ENCODE measurements around the gene PRDM11. TPM values are rescaled to one million over a fixed set of nuclear protein-coding genes. Genes with fewer than 3 reads are reported as not detected.
A peak's percentile ranks its signal among the peaks of the same experiment; 100 is the strongest.
"Not testable (repeated sequence)": the region's sequence is repeated elsewhere in the genome, so short reads cannot be mapped to it uniquely, and the experiment has no call there.

PRDM11 gene
- total and polyA plus RNA-seq, 10 donors: 1.7 to 24.3 (median 15.3) TPM

DNA sequence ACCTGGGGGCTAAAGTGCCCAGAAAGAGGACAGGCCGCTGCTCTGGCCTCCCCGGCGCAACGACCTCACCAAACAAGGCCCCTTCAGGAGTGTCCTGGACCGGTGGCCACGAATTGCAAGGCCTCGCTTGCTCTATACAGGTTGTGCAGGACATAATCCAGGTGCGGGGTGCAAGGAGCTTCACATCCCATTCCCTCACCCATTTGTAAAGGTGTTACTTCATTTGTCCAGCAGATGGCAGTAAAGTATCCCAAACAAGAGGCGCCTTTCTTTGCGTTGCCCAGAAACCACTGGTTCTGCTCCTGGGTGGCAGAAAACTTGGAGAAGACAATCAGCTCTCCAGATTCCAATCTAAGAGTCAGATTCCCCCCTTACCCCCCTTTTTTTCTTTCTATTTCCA, 35.9 kb upstream of the PRDM11 start:
- H3K4me3 ChIP-seq: no peak overlapping the region
- peaks cover 0 to 3% (median 0%) of the 10 kb centered on the region in 8 donors for H3K9me3 ChIP-seq
- intact Hi-C loops (cut with DNase I; ENCODE audit: low total_unique reads): loop anchor here (2.0 kb wide), 2 partner anchors 184 to 222 kb away; no protein-coding TSS in a partner anchor
- peaks cover 0 to 7% (median 5%) of the 10 kb centered on the region in 6 donors for H3K4me1 ChIP-seq
- H3K36me3 ChIP-seq: no peaks in the 10 kb centered on the region
- 7 to 14% (median 10%) methylated on average over 10 of the region's 10 CpGs for WGBS, 5 donors
- H3K27me3 ChIP-seq (replicated peaks in 1 of 7): peaks cover 0 to 32% (median 5%) of the 10 kb centered on the region in 7 donors
- no peak overlapping the region for H3K27ac ChIP-seq
- TF ChIP-seq, protein P1, sequence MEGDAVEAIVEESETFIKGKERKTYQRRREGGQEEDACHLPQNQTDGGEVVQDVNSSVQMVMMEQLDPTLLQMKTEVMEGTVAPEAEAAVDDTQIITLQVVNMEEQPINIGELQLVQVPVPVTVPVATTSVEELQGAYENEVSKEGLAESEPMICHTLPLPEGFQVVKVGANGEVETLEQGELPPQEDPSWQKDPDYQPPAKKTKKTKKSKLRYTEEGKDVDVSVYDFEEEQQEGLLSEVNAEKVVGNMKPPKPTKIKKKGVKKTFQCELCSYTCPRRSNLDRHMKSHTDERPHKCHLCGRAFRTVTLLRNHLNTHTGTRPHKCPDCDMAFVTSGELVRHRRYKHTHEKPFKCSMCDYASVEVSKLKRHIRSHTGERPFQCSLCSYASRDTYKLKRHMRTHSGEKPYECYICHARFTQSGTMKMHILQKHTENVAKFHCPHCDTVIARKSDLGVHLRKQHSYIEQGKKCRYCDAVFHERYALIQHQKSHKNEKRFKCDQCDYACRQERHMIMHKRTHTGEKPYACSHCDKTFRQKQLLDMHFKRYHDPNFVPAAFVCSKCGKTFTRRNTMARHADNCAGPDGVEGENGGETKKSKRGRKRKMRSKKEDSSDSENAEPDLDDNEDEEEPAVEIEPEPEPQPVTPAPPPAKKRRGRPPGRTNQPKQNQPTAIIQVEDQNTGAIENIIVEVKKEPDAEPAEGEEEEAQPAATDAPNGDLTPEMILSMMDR (IDR thresholded peaks at IDR 0.05 in 8 of 11, conservative IDR thresholded peaks at IDR 0.05 in 3 of 11): peak; percentile 36 to 88 (median 80)
- no peak for TF ChIP-seq POLR2A (IDR thresholded peaks at IDR 0.05)
- no peak for DNase-seq

DNA sequence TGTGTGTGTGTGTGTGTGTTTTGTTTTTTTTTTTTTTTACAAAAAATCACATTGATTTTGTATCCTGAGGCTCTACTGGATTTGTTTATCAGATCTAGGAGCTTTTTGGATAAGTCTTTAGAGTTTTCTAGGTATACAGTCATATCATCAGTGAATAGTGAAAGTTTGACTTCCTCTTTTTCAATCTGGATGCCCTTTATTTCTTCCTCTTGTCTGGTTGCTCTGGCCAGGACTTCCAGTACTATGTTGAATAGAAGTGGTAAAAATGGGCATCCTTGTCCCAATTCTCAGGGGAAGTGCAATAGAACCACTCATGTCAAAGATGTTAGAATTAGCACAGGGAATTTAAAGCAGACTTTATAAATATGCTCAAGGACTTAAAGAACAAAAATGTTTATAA, 32.6 kb upstream of the PRDM11 start:
- Histone ChIP-seq H3K4me1 (no peaks in the 10 kb centered on the region), H3K9me3 (peaks cover 0 to 4% (median 0%) of the 10 kb centered on the region in 8 donors), H3K4me3 (no peak overlapping the region), H3K36me3 (no peaks in the 10 kb centered on the region), H3K27ac (no peak overlapping the region), H3K27me3 (replicated peaks in 1 of 7) (peaks cover 0 to 40% (median 5%) of the 10 kb centered on the region in 7 donors)
- TF ChIP-seq POLR2A (IDR thresholded peaks at IDR 0.05) (no peak), POLR2AphosphoS5 (IDR thresholded peaks at IDR 0.05) (no peak)
- TF ChIP-seq, protein P1 (IDR thresholded peaks at IDR 0.05 in 8 of 11, conservative IDR thresholded peaks at IDR 0.05 in 3 of 11): no peak
- intact Hi-C loops (cut with DNase I; ENCODE audit: low total_unique reads): no loop called here
- DNase-seq: no peak

DNA sequence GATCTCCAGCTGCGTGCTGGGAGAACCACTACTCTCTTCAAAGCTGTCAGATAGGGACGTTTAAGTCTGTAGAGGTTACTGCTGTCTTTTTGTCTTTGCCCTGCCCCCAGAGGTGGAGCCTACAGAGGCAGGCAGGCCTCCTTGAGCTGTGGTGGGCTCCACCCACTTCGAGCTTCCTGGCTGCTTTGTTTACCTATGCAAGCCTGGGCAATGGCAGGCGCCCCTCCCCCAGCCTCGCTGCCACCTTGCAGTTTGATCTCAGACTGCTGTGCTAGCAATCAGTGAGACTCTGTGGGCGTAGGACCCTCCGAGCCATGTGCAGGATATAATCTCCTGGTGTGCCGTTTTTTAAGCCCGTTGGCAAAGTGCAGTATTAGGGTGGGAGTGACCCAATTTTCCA, 18.6 kb upstream of the PRDM11 start:
- H3K4me3 ChIP-seq; intact Hi-C loops (cut with DNase I; ENCODE audit: low total_unique reads); H3K36me3 ChIP-seq; H3K4me1 ChIP-seq; H3K27ac ChIP-seq; DNase-seq: not testable (repeated sequence)
- 75 to 90% (median 78%) methylated on average over 8 to 9 of the region's 9 CpGs for WGBS, 5 donors
- peaks cover 0 to 47% (median 0%) of the 10 kb centered on the region in 7 donors for H3K27me3 ChIP-seq (replicated peaks in 1 of 7)
- peaks cover 0 to 12% (median 0%) of the 10 kb centered on the region in 8 donors for H3K9me3 ChIP-seq

DNA sequence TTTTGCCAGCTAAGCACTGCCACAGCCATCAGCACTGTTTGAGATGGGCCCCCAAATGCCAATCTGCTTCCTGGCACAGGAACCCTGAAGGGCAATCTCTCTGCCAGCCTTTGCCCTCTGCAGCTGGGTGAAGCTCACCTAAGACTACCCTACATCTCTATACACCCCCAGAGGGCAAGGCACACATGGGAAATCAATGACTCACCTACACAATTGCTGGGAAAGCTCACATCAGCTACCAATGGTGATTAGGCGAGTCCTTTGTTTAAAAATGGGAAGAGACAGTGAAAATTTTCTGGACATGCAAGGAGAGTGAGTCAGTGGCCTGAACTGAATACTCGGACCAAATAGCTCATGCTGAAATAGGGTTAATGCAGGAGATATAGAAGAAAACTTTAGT, 12.6 kb upstream of the PRDM11 start:
- H3K4me1 ChIP-seq: no peaks in the 10 kb centered on the region
- H3K36me3 ChIP-seq: no peaks in the 10 kb centered on the region
- peaks cover 0 to 12% (median 0%) of the 10 kb centered on the region in 8 donors for H3K9me3 ChIP-seq
- 85 to 96% (median 86%) methylated on average over 2 of the region's 2 CpGs for WGBS, 5 donors
- intact Hi-C loops (cut with DNase I; ENCODE audit: low total_unique reads): no loop called here
- TF ChIP-seq POLR2A (IDR thresholded peaks at IDR 0.05): no peak
- TF ChIP-seq, protein P1 (IDR thresholded peaks at IDR 0.05 in 8 of 11, conservative IDR thresholded peaks at IDR 0.05 in 3 of 11): no peak
- no peak for TF ChIP-seq POLR2AphosphoS5 (IDR thresholded peaks at IDR 0.05)
- no peak overlapping the region for H3K4me3 ChIP-seq
- no peak overlapping the region for H3K27ac ChIP-seq
- peaks cover 0 to 52% (median 0%) of the 10 kb centered on the region in 7 donors for H3K27me3 ChIP-seq (replicated peaks in 1 of 7)
- no peak for DNase-seq

DNA sequence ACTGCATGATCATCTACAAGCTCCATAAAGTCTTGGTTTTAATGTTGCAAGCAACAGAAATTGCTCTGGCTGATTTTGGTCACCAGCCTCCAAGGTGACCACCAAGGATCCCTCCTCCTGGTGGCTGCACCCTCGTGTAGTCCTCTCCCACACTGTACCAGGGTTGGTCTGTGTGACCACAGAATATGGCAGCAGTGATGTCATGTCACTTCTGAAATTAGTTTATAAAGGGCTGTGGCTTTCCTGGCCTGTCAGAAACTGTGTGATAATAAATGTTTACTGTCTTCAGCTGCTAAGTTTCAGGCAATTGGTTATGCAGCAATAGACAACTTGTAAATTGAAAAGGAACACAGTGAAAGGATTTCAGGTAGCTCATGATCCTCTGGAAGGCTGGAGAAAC, 5.3 kb upstream of the PRDM11 start:
- TF ChIP-seq, protein P1 (IDR thresholded peaks at IDR 0.05 in 8 of 11, conservative IDR thresholded peaks at IDR 0.05 in 3 of 11): no peak
- TF ChIP-seq POLR2AphosphoS5 (IDR thresholded peaks at IDR 0.05) (no peak), POLR2A (IDR thresholded peaks at IDR 0.05) (no peak)
- 0 to 29% (median 12%) methylated on average over 1 of the region's 1 CpG for WGBS, 5 donors
- no peak for DNase-seq

More for the DNA sequence above, 5.3 kb upstream of the PRDM11 start:
- H3K4me3 ChIP-seq: no peak overlapping the region
- peaks cover 0 to 13% (median 10%) of the 10 kb centered on the region in 6 donors for H3K4me1 ChIP-seq
- H3K27ac ChIP-seq: no peak overlapping the region
- H3K27me3 ChIP-seq (replicated peaks in 1 of 7): peaks cover 0 to 19% (median 0%) of the 10 kb centered on the region in 7 donors
- H3K9me3 ChIP-seq: no peaks in the 10 kb centered on the region
- no peaks in the 10 kb centered on the region for H3K36me3 ChIP-seq
- intact Hi-C loops (cut with DNase I; ENCODE audit: low total_unique reads): no loop called here

Measured in spleen (tissue), 11 donors.